HG02571 (cell line): Measurements from ENCODE around the gene PIBF1.
A peak's percentile ranks its signal among the peaks of the same experiment; 100 is the strongest.
"Not testable (repeated sequence)": the region's sequence is repeated elsewhere in the genome, so short reads cannot be mapped to it uniquely, and the experiment has no call there.

ENCODE experiments used
- ATAC-seq: cut with Tn5 transposase; IDR thresholded peaks from one replicate; pipeline ENCODE4 v1.9.1; 2021; ENCODE audit warnings: mild to moderate bottlenecking, moderate library complexity; ENCODE audit not compliant: unreplicated experiment

PIBF1 gene

DNA sequence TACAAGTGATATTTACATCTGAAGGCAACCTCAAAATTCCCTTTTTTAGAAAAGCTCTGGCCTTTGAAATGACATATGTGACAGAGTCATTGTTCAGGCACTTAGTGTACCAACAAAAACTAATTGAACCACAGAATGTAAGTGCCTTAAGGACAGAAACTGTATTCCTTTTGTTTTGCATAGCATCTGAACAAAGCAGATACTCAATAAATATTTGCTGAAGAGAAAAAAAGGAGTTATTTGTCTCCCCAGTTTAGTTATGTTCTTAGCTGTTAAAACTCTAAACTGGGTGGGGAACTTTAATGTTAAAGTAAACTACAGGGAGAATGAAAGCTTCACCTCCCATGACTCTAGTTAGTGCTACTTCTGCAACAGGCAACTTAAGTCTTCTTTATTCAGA lies 220.0 kb downstream of the PIBF1 start:
- ATAC-seq, result no peak

GRCh38 chr13:73011751-73012150 lies 229.8 kb downstream of the PIBF1 start:
- no peak for ATAC-seq

DNA sequence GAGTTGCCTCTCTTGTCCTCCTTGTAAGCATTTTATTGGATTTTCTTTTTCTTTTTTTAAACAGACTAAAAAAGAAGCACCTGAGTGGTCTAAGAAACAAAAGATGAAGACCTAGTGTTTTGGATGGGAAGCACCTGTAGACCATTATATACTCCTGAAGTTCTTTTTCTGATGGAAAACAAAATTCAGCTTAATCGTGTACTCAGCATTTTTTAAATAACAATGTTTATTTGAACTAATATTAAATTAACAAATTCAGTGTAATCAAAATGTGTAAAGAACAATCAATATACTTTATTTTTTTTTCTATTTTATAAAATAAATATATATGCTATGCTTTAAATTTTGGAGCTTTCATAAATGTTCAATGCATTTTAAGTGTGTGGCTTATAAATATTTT lies 233.9 kb downstream of the PIBF1 start:
- ATAC-seq, result no peak

GRCh38 chr13:73018336-73018735 lies 236.4 kb downstream of the PIBF1 start:
- no peak for ATAC-seq

- ATAC-seq, result no peak
Measured at GRCh38 chr13:73025217-73026012, 243.5 kb downstream of the PIBF1 start.

- no peak for ATAC-seq
Measured at GRCh38 chr13:73034901-73035300, 253.0 kb downstream of the PIBF1 start.

- ATAC-seq, result no peak
Measured at GRCh38 chr13:73035660-73036059, 253.7 kb downstream of the PIBF1 start.

DNA sequence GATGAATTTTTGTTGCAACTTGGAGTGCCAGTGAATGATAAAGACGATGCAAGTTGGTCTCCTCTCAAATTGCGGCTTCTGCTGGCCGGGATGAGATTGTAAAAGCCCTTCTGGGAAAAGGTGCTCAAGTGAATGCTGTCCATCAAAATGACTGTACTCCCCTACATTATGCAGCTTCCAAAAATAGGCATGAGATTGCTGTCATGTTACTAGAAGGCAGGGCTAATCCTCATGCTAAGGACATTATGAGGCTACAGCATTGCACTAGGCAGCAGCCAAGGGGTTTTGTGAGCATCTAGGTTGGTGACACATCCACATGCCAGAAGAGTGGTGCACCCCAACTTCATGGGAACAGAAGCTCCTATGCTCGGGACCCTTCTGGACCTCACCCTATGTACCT lies 254.6 kb downstream of the PIBF1 start:
- no peak for ATAC-seq

DNA sequence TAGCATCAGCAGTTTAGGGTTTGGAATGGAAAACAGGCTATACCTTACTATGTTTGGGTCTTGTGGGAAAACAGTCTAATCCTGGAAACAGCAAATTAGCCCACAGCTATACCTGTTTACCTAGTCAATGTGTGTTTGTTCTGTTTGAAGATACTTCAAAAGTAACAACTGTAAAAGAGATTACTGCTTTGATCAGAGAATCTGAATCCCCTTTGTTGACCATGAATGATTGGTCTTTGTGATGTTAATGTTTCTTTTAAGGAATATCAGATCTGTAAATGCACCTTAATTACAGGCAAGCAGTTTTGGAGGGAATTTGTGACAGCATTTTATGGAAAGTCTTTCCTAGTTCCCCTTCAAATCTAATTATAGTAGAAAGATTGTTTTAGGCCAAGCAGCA lies 256.1 kb downstream of the PIBF1 start:
- no peak for ATAC-seq

DNA sequence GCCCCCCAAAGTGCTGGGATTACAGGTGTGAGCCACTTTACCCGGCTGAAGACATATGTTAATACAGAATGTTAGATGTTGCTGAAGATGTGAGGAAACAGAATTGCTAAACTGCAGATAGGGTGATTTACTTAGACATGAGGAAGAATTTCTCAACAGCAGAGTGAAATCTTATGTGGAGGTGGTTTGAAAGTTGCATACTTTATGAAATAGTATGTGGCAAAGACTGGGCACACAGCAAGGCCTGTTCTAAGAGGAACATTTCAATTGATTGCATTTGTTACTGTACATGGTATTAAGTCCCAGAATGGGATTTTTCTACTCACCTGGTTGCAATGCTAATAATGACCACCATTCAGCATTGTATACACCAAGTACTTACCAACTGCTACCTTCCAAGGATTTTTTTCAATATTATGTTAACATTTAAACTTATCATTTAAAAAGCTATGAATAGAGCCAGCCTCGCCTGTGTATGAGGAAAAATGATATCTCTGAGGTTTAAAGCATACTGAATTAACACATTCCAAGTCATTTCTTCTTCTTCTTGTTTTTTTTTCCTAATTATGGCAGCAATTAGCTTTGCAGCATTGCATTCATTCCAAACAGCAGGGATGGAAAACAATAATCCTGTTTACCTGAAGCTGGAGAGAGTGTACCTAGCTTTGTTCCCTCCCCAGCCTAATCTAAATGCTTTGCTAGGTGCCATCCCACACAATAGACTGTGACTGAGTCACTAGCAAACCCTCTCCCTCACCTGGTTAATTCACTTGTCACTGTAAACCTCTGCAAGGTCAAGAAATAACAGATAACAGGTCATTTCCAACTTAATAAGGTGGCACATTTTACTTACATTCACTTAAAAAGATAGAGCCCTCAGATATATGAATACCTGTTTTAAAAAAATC lies 257.5 kb downstream of the PIBF1 start:
- ATAC-seq, result no peak

GRCh38 chr13:73040484-73040883 lies 258.6 kb downstream of the PIBF1 start:
- ATAC-seq, result no peak

DNA sequence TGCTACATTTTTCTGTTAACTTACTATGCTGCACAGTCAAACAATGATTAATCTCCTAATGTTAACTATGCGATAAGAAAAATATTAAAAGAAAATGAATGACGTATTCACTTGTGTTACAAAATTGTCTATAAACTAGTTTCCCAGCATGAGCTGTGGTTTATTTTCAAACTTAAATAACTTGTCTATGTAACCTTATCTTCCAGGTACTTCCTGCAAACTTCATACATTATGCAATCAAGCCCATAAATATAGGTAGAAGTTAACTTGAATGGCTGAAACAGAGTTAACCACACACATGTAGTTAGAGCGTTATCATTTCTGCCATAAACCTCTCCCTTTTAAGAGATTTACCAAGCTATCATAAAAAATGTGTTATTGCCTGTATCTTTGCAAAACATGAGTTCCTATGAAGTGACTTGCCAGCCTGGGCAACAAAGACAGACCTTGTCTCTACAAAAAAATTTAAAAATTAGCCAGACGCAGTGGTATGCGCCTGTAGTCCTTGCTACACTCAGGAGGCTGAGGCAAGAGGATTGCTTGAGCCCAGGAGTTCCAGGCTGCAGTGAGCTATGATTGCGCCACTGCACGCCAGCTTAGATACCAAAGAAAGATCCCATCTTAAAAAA lies 259.1 kb downstream of the PIBF1 start:
- ATAC-seq, result no peak

DNA sequence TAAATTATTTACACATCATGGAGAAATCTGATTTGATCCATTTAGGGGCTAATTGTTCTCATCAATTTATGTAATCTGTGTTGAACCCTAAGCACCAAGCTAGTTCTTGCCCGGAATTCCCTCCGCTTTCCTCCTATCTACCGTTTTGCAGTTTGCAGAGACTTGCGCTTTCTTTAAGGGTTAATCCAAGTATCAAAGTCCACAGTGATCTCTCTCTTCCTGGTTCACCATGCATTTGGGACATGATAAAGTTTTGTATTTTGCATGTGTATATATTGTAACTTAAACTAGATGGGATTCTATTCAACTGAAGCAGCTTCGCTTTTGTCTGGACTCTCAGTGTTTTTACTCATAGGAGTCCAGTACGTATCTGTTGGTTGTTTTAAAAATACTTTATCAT lies 263.1 kb downstream of the PIBF1 start:
- ATAC-seq, result no peak

- not testable (repeated sequence) for ATAC-seq
Measured at GRCh38 chr13:73048615-73049014, 266.7 kb downstream of the PIBF1 start.

DNA sequence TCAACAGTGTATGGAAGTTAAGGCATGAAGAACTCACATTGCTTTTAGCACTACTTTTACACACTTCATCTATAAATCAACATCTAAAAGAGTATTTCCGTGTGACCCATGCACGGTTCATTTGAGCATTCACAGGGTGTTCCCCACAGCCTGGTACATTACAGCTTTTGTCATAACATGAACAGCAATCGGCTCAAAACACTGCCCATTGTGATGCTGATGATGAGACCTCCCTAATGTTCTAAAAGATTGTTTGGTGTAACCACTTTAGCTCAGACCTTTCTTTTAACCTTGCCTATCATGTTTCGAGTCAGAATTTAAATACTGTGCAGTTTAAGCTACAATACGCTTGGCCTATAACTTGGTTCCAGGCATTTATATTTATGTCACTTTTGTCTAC lies 272.8 kb downstream of the PIBF1 start:
- no peak for ATAC-seq

GRCh38 chr13:73055813-73056564 lies 274.1 kb downstream of the PIBF1 start:
- ATAC-seq, result no peak

GRCh38 chr13:73056565-73056962 lies 274.6 kb downstream of the PIBF1 start:
- ATAC-seq, result no peak

DNA sequence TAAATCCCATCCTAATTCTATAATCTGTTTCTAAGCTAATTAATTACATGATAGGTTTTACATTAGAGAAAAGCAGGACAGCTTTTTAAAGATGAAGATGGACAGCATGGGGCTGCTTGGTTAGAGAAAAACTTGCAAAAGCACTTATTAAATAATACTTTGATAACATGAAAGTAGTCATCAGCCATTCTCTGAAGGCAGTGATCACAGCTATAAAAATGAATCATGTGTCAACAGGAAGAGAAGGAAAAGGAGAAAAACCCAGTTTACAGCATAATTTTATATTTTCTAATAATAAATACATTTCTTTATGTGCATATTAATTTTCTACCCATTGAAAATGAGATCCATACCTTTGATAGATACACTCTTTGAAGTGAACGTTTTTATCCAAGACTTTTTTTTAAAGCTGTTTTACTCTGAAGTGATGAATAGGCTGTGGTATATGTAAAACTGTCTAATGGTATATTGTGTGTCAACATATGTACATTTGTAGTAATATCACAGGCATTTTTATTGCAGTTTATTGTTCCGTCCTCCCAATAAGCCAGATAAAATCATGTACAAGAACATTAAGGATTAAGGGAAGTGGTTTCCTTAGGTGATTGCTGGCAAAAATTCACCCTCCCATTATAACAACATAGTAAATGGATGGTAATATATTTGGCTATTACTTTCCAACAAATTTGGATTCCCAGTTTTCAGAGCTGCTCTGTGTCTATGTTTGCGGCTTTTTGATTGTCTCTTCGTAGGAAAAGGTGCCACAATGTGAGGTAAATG lies 275.5 kb downstream of the PIBF1 start:
- no peak for ATAC-seq

- no peak for ATAC-seq
Measured at GRCh38 chr13:73058064-73058313, 276.1 kb downstream of the PIBF1 start.

- peak; percentile 14 for ATAC-seq
Measured at GRCh38 chr13:73058432-73058735, 276.5 kb downstream of the PIBF1 start.
